OCI-LY3 (cell line): ENCODE results near the gene OR5AK2.

Experiments
- H2AFZ ChIP-seq: fragments of 200-600, 300-600 bp; shearing (Covaris generic); 2 replicates; pipeline ENCODE4 v1.6.0; 2014; ENCODE audit warnings: antibody characterized with exemption, low read depth, low read length
- H3K27ac ChIP-seq: fragments of 200-600, 300-600 bp; sonication (generic); 2 replicates; pipeline ENCODE4 v1.5.1; 2014; ENCODE audit warnings: mild to moderate bottlenecking, low read length, moderate library complexity, mixed read lengths
- H3K27me3 ChIP-seq: fragments of 200-600, 300-600 bp; sonication (generic); 2 replicates; pipeline ENCODE4 v1.6.1; 2014; ENCODE audit warnings: low read depth, low read length, mixed read lengths
- H3K36me3 ChIP-seq: fragments of 200-600, 300-600 bp; sonication (generic); replicated peaks from 2 replicates; pipeline ENCODE3; 2014; ENCODE audit warnings: low read depth, low read length, mixed read lengths
- H3K4me1 ChIP-seq: fragments of 300-600, 200-600 bp; sonication (generic); 2 replicates; pipeline ENCODE4 v1.6.1; 2014; ENCODE audit warnings: low read length, mixed read lengths
- H3K4me2 ChIP-seq: fragments of 200-600, 300-600 bp; sonication (generic); 2 replicates; pipeline ENCODE4 v1.6.1; 2014; ENCODE audit warnings: low read length, mixed read lengths
- H3K4me3 ChIP-seq: fragments of 300-600, 200-600 bp; sonication (generic); 2 replicates; pipeline ENCODE4 v1.5.1; 2014; ENCODE audit warnings: antibody characterized with exemption, mild to moderate bottlenecking, low read length, moderate library complexity
- H3K79me2 ChIP-seq: fragments of 300-600, 200-600 bp; shearing (Covaris generic); 2 replicates; pipeline ENCODE4 v1.6.1; 2014; ENCODE audit warnings: mild to moderate bottlenecking, low read length, mixed read lengths
- H3K9ac ChIP-seq: fragments of 300-600, 200-600 bp; shearing (Covaris generic); 2 replicates; pipeline ENCODE4 v1.6.0; 2014; ENCODE audit warnings: mild to moderate bottlenecking, low read length, moderate library complexity
- H3K9me3 ChIP-seq: fragments of 200-600, 300-600 bp; shearing (Covaris generic); 2 replicates; pipeline ENCODE4 v1.6.1; 2014; ENCODE audit warnings: low read length, mixed read lengths; ENCODE audit not compliant: insufficient read depth
- H4K20me1 ChIP-seq: fragments of 200-600, 300-600 bp; sonication (generic); 2 replicates; pipeline ENCODE4 v1.6.1; 2016; ENCODE audit warnings: low read length, mixed read lengths; ENCODE audit not compliant: insufficient read depth
- CTCF ChIP-seq: fragments of 200-600, 300-600 bp; sonication (generic); IDR thresholded peaks from 2 replicates; pipeline ENCODE4 v1.5.1; 2014; ENCODE audit warnings: antibody characterized with exemption, low read length, low read depth
- EZH2phosphoT487 ChIP-seq: fragments of 200-600 bp; shearing (Covaris generic); IDR thresholded peaks from 2 replicates; pipeline ENCODE4 v1.6.1; 2018; ENCODE audit warnings: antibody characterized with exemption, mixed run types, low read depth

Gene OR5AK2

GRCh38 chr11:57015679-57016078 lies 27.0 kb downstream of the OR5AK2 start:
- Histone ChIP-seq H3K79me2 (no peaks in the 10 kb centered on the region), H3K9ac (no peak overlapping the region), H3K4me3 (no peak overlapping the region), H2AFZ (no peak overlapping the region), H4K20me1 (no peaks in the 10 kb centered on the region), H3K27me3 (peaks cover 2% of the 10 kb centered on the region; the same call in 1 of the 2 replicates), H3K4me1 (no peaks in the 10 kb centered on the region), H3K9me3 (no peaks in the 10 kb centered on the region), H3K4me2 (no peak overlapping the region), H3K27ac (no peak overlapping the region), H3K36me3 (no peaks in the 10 kb centered on the region)
- TF ChIP-seq EZH2phosphoT487: no peak
- no peak for TF ChIP-seq CTCF

GRCh38 chr11:57031556-57031955 lies 42.8 kb downstream of the OR5AK2 start:
- no peak overlapping the region for H3K9ac ChIP-seq
- no peaks in the 10 kb centered on the region for H3K79me2 ChIP-seq

More at GRCh38 chr11:57031556-57031955, 42.8 kb downstream of the OR5AK2 start:
- Histone ChIP-seq H3K9me3 (no peaks in the 10 kb centered on the region), H3K4me3 (no peak overlapping the region), H3K36me3 (no peaks in the 10 kb centered on the region), H3K4me2 (no peak overlapping the region), H3K4me1 (no peaks in the 10 kb centered on the region), H3K27ac (no peak overlapping the region), H2AFZ (no peak overlapping the region), H3K27me3 (no peaks in the 10 kb centered on the region), H4K20me1 (no peaks in the 10 kb centered on the region)
- TF ChIP-seq CTCF (no peak), EZH2phosphoT487 (no peak)
